GM12865 (cell line): ENCODE measurements around the gene FDXACB1.

Source experiments
- DNase-seq: peaks from one replicate; pipeline ENCODE4 v3.0.0; 2010; ENCODE audit warnings: low read depth
- H3K4me3 ChIP-seq: 2 replicates; pipeline ENCODE4 v1.5.1; 2011; ENCODE audit warnings: mild to moderate bottlenecking, low read depth, low read length, control low read depth
- TF ChIP-seq, protein P1 (sequence below): IDR thresholded peaks from 2 replicates; pipeline ENCODE4 v1.5.1; 2011; ENCODE audit warnings: low read length, control low read depth, low read depth, inconsistent platforms; ENCODE audit not compliant: insufficient read depth; ENCODE audit errors: missing control alignments

FDXACB1 gene

DNA sequence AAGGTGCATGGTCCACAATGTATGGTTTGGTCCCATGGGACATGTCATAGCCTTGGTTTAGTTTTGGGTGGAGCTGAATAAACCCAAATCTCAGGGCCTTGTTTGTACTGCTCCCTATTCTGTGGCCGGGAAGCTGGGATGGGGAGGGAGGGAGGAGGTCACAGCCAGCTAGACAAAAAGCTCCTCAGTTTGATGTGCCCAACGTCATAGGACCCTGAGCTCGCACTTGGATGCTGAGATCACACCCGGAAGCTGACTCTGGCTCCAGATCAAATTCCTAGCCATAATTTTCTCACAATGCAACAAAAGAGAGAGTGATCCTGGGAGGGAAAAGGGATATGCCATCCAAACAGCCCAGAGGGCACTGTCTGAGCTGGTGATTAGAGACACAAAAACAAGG is 35.0 kb upstream of the FDXACB1 start:
- no peak for DNase-seq
- TF ChIP-seq, protein P1, sequence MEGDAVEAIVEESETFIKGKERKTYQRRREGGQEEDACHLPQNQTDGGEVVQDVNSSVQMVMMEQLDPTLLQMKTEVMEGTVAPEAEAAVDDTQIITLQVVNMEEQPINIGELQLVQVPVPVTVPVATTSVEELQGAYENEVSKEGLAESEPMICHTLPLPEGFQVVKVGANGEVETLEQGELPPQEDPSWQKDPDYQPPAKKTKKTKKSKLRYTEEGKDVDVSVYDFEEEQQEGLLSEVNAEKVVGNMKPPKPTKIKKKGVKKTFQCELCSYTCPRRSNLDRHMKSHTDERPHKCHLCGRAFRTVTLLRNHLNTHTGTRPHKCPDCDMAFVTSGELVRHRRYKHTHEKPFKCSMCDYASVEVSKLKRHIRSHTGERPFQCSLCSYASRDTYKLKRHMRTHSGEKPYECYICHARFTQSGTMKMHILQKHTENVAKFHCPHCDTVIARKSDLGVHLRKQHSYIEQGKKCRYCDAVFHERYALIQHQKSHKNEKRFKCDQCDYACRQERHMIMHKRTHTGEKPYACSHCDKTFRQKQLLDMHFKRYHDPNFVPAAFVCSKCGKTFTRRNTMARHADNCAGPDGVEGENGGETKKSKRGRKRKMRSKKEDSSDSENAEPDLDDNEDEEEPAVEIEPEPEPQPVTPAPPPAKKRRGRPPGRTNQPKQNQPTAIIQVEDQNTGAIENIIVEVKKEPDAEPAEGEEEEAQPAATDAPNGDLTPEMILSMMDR = no peak
- H3K4me3 ChIP-seq = no peak overlapping the region

DNA sequence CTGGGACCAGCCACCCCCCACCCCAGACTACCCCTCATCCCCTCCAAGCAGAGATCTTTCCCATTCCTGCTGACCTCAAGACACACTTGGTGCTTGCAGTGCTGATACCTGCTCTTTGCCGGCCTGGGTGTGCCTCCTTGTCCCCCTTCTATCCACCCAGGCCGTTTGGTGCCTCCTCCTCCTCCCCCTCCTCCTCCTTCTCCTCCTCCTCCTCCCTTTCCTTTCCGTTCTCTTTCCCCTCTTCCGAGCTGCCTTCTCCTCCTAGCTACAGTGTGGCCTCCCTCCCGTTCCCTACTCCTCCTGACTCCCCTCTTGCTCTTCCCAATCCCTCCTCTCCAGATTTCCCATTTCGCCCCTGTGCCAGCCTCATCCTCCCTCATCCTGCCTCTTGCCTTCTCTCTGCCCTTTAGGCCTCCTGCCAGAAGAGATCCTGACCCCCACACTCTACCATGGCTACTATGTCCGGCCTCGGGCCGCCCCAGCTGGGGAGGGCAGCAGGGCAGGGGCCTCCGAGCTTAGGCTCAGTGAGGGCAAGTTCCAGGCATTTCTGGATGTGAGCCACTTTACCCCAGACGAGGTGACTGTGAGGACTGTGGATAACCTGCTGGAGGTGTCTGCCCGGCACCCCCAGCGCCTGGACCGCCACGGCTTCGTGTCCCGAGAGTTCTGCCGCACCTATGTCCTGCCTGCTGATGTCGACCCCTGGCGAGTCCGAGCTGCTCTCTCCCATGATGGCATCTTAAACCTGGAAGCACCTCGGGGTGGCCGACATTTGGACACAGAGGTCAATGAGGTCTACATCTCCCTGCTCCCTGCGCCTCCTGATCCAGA is 34.3 kb upstream of the FDXACB1 start:
- TF ChIP-seq, protein P1 = no peak

DNA sequence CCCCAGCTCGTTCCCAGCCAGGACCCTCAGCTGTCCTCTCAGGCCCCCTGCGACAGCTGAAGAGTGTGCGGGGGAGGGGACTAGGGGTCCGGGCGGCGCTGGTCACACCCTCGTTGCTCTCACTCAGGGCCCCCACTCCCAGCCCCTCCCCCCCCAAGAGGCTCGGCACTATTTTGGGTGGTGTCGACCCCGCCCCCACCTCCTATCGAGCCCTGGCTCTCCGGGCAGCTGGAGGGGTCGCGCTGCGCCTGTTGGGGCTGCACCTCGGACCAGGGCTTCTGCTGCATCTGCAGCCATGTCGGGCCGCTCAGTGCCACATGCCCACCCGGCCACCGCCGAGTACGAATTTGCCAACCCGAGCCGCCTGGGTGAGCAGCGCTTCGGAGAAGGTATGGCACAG is 33.6 kb upstream of the FDXACB1 start, which contains the start of gene HSPB2:
Gene HSPB2 (plus strand): TSS at position 200 of the 400 bp plus-strand sequence. CDS start 96 bp downstream, at position 296.
- no peak within 1 kb of the TSS for H3K4me3 ChIP-seq
- TF ChIP-seq, protein P1 = no peak
- no peak for DNase-seq

More for the DNA sequence above, 34.3 kb upstream of the FDXACB1 start:
- no peak for DNase-seq
- H3K4me3 ChIP-seq = no peak overlapping the region

DNA sequence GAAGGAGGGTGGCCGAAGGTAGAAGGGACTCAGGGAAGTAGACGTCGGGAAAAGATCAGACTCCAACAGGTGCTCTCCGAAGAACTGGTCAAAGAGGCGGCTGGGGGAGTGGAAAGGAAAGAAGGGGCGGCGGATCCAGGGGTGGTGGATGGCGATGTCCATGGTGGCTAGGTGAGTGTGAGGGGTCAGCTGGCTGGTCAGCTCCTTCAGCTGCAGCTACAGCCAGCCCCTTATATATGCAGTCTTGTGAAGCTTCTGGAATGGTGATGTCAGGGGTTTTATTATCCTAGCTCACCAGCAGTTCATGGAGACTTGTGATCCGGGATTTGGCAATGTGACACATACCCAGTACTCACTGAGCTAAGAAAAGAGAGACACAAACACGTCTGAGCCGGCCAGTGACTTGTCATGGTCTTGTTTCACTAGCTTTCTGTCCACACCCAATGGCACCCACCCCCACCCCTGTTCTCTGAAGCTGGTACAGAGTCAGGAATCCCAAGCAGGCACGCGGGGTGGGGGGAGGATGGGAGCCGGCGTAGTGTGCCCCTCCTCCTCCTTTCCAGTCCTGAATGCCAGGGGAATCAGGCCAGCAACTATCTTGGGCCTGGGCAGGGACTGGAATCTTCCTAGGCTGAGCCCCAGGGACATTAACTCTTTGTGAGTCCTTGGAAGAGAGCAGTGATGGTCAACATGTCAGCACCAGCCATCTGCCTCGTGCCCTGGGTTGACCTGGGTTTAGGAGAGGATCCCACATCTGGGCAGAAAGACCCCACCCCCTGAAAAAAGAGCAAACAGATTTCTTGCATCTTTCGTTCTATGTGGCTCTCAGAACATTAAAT is 32.8 kb upstream of the FDXACB1 start, which contains the start of gene CRYAB:
Gene CRYAB (minus strand): TSS at position 208 of the 839 bp plus-strand sequence. CDS start 46 bp downstream, at position 162.
- no peak within 1 kb of the TSS for H3K4me3 ChIP-seq
- TF ChIP-seq, protein P1 = no peak
- no peak for DNase-seq

DNA sequence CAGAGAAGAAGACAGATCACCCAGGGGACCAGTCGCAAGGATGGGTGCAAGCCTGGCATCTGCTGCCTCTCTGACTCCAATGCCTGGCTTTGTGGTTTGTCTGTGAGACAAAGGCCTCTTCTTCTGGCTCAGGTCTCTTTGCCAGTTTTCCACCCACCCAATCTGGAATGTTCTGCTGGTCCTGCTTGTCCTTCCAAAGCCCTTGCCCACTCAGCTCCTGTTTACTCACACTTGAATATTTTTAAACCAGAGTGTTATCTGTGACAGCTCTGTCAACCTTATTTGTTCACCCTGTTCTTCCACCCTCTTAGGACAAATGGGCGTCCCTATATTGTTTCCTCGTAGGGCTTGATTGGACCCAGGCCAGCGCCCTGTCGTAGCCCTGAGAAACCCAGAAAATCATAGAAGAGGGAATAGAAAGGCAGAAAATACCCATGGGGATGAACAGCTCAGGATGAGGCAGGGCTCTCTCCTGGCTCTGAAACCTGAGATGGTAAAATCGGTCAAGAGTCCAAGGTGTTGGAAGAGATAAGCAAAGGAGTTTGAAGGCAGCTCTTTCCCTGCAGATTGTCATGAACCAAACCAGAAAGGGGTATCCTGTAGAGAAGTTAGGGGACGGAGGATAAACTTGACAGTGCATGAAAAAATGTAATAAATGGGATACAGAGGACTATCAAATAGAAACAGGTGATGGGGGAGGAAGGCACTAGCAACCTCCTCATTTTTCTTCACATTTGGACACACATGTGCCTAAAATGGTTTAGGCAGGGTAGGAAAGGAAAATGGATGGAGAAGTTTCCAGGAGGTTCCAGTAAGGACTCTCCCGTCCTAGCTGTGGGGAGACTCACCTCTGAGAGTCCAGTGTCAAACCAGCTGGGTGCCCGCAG is 32.0 kb upstream of the FDXACB1 start:
- no peak for DNase-seq
- TF ChIP-seq, protein P1 = no peak
- H3K4me3 ChIP-seq = no peak overlapping the region

DNA sequence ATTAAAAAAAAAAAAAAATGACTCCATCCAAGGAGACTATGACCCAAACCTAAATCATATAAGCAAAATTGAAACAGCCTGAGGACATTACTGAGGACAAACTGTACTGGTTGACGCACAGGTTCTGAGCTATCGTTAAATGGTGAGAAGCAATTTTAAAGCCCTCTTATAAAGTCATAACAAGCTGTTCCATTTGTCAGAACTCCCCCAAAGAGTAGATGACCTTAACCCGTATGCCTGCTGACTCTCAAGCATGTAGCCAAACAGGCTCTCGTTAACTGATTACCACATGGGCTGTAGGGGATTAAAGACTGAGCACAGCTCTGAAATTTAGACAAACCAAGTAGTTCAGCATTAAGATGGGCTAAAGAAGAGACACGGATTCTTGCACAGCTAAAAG is 30.4 kb upstream of the FDXACB1 start:
- TF ChIP-seq, protein P1 = no peak
- H3K4me3 ChIP-seq = no peak overlapping the region
- no peak for DNase-seq
